VCaP (cell line): ENCODE measurements around the gene RPS29.

Experiments
- H3K27ac ChIP-seq: fragments of 450-650 bp; 2 replicates; pipeline ENCODE4 v1.5.1; 2017
- CTCF ChIP-seq: fragments of 450-650 bp; conservative IDR thresholded peaks from 2 replicates; pipeline ENCODE4 v1.5.1; 2017; ENCODE audit warnings: mild to moderate bottlenecking, moderate library complexity

Gene RPS29

GRCh38 chr14:49621114-49621881, 35.1 kb upstream of the RPS29 start:
- H3K27ac ChIP-seq = peak overlapping the region; percentile 94
- no peak for TF ChIP-seq CTCF

DNA sequence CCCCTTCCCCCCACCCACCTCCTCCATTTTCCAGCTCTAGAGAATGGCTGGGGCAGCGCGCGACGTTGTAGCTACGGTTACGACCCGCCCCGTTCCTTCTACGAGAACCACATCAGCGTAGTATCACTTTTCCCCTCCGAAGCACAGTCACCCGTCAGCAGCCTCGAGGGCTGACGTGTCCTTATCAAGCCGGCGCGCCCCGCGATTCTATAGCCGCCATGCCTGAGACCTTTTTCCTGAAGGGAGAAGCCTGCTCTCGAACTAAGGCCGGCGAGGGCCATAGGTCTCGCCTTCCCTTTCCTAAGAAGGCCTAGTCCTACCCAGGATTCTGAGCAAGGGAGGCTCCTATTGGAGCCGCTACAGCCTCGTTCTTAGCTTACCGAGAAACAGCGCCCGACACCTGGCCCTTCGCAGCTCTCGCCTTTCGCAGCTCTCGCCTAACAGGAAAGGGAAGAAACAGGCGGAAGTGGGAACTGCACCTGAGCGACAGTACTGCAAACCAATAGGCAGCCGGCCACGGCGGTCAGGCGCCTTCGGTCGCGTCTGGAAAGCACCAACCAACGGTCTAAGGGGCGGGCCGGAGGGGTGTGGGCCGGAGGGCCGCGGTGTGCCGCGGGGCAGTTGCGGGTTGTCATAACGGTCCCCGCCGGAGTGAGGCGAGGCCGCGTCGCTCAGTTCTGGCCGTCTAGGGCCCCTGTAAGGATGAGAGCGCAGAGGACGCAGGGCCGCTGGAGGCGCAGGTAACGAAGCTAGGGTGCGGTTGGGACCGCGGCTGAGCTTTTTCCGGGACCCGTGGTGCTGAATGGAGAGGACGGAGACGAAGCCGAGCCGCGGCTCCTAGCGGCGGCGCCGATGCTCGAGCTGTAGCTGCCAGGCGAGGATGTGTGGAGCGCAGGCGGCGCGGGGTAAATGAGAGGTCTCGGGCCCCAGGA, 34.3 kb upstream of the RPS29 start, which contains the start of the genes MGAT2 and RPL36AL:
MGAT2 (plus strand) TSS at position 618 of the 932 bp plus-strand sequence. CDS start 470 bp downstream, outside the sequence.
RPL36AL (minus strand) TSS at position 445 of the 932 bp plus-strand sequence. CDS start 1,522 bp downstream, outside the sequence.
- peak within 1 kb of the TSS; percentile 94 for H3K27ac ChIP-seq
- TF ChIP-seq CTCF = no peak; the same call in 1 of the 2 replicates

- H3K27ac ChIP-seq = peak overlapping the region; percentile 94
- TF ChIP-seq CTCF = no peak
Measured at GRCh38 chr14:49619730-49620129, 33.5 kb upstream of the RPS29 start.

GRCh38 chr14:49619273-49619672, 33.1 kb upstream of the RPS29 start:
- peak overlapping the region; percentile 94 for H3K27ac ChIP-seq

GRCh38 chr14:49617852-49618519, 31.8 kb upstream of the RPS29 start:
- H3K27ac ChIP-seq = no peak overlapping the region
- TF ChIP-seq CTCF = no peak

GRCh38 chr14:49615776-49616175, 29.6 kb upstream of the RPS29 start:
- H3K27ac ChIP-seq = no peak overlapping the region
- TF ChIP-seq CTCF = no peak

- TF ChIP-seq CTCF = no peak
- H3K27ac ChIP-seq = no peak overlapping the region
Measured at GRCh38 chr14:49614196-49614595, 28.0 kb upstream of the RPS29 start.
